Right renal pelvis (tissue), 4 donors: Measurements from ENCODE around the gene ZPBP. TPM values are rescaled to one million over a fixed set of nuclear protein-coding genes. Genes with fewer than 3 reads are reported as not detected.

Source experiments
- DNase-seq, 4 donors: peaks; one replicate each; pipeline ENCODE4 v3.0.0-alpha.2; 2013; ENCODE audit warnings: low read depth in 4 of 4, low spot score in 3 of 4, missing footprints in 1 of 4
- polyA plus RNA-seq, 4 donors: library from polyadenylated mRNA; unstranded; fragments of 120-200 nt; gene quantifications; one replicate each; pipeline ENCODE4 v1.2.1, GENCODE V29; 2013; ENCODE audit not compliant: insufficient read length in 4 of 4

Gene ZPBP
- polyA plus RNA-seq: under 1 TPM; 0.21 to 0.53 (median 0.25) TPM

GRCh38 chr7:50092579-50093491, at the start of gene ZPBP:
TSS of gene ZPBP (minus strand) at chr7:50093246. CDS start at chr7:50093194, 52 bp downstream.
- peak in 3 of 4 donors; percentile 29 to 56 (median 49) for DNase-seq

GRCh38 chr7:50142425-50143017, 49.5 kb upstream of the ZPBP start:
- peak in 2 of 4 donors; percentile 12 to 16 for DNase-seq

GRCh38 chr7:50141854-50142253, 48.8 kb upstream of the ZPBP start:
- no peak for DNase-seq

GRCh38 chr7:50141131-50141530, 48.1 kb upstream of the ZPBP start:
- DNase-seq: no peak

GRCh38 chr7:50140688-50141087, 47.6 kb upstream of the ZPBP start:
- no peak for DNase-seq

- no peak for DNase-seq
Observed at GRCh38 chr7:50138101-50138500, 45.1 kb upstream of the ZPBP start.

GRCh38 chr7:50125766-50126165, 32.7 kb upstream of the ZPBP start:
- DNase-seq: no peak

- DNase-seq: no peak
Observed at GRCh38 chr7:50121286-50121685, 28.2 kb upstream of the ZPBP start.

- DNase-seq: no peak
Observed at GRCh38 chr7:50119815-50120637, 27.0 kb upstream of the ZPBP start.

- no peak for DNase-seq
Observed at GRCh38 chr7:50112250-50112649, 19.2 kb upstream of the ZPBP start.

- no peak for DNase-seq
Observed at GRCh38 chr7:50101873-50102272, 8.8 kb upstream of the ZPBP start.

GRCh38 chr7:50095634-50096033, 2.6 kb upstream of the ZPBP start:
- no peak for DNase-seq

- DNase-seq: no peak
Observed at GRCh38 chr7:50088463-50089129, 4.5 kb downstream of the ZPBP start.

GRCh38 chr7:50085344-50085743, 7.7 kb downstream of the ZPBP start:
- DNase-seq: no peak

- DNase-seq: no peak
Observed at GRCh38 chr7:50073093-50073492, 20.0 kb downstream of the ZPBP start.

- DNase-seq: no peak
Observed at GRCh38 chr7:50069613-50070012, 23.4 kb downstream of the ZPBP start.

GRCh38 chr7:50068850-50069551, 24.0 kb downstream of the ZPBP start:
- DNase-seq: peak in 3 of 4 donors; percentile 53 to 62 (median 53)

GRCh38 chr7:50068026-50068425, 25.0 kb downstream of the ZPBP start:
- peak in 1 of 4 donors; percentile 5 for DNase-seq

- no peak for DNase-seq
Observed at GRCh38 chr7:50062951-50063350, 30.1 kb downstream of the ZPBP start.

- no peak for DNase-seq
Observed at GRCh38 chr7:50056131-50056530, 36.9 kb downstream of the ZPBP start.
